ENCODE data around the gene ASTN2.

The ASTN2 gene

DNA sequence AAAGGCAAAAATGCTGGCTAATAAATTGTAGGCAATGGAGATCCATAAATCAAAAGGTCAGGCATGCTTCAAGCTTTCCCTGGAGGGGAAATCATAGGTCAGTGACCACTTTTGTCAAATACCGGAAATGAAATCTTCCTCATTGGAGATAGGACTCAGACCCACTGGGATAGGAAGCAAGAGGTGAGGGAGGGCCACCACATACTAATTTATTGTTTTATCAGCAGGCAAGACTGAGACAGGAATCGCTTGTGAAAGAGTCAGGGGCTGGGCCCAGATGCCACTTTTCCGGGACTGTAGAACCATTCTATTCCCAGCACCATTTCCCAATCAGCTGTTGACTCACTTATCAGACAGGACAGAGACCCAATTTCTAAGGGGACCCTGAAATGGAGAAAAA, 984.0 kb downstream of the ASTN2 start:
- no peak for DNase-seq

GRCh38 chr9:116425244-116425643, 989.6 kb downstream of the ASTN2 start:
- no peak for DNase-seq

DNA sequence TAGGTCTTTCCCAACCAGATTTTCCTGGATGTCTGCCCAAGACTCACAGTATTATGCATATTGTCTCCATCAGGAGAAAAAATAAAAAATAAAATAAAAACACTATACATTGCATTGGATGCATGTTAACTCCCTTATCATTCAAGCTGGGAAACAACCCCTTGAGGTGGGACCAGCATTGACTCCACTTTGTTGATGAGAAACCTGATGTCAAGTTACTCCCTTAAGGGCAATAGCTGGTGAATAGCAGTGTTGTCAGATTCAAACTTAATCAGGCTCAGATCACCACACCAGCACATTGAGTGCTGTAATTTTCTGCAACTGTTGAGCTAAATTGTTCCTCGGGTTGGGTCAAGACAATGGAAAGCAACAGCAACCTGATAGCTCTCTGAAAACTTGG, 991.7 kb downstream of the ASTN2 start:
- no peak for DNase-seq

GRCh38 chr9:116422119-116422979, 992.5 kb downstream of the ASTN2 start:
- no peak for DNase-seq

DNA sequence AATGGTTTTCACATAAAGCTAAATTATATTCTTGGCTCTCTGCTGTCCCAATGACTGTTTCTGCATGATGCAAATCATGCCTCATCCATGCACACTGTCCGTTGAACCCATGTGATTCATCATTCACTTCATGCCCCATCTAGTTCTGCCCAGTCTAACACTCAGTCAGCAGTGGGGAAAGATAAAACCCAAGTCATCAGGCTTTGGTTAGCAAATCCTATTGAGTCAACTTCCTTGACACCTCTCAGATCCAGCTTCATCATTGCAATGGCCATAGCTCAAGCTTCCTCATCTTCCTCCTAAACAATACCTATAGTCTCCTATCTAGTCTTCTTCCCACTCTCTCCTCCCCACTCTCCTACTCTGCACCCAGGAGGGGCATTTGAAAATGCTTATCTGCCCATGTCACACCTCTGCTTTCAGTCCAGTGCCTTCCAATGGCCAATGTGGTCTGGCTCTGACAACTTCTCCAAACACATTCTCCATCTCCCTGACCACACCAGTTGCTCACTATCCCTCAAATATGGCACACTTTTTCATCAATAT, 993.8 kb downstream of the ASTN2 start:
- no peak for DNase-seq

- no peak for DNase-seq
Measured at GRCh38 chr9:116419181-116419580, 995.7 kb downstream of the ASTN2 start.

- DNase-seq, result no peak
Measured at GRCh38 chr9:116417464-116417863, 997.4 kb downstream of the ASTN2 start.

DNA sequence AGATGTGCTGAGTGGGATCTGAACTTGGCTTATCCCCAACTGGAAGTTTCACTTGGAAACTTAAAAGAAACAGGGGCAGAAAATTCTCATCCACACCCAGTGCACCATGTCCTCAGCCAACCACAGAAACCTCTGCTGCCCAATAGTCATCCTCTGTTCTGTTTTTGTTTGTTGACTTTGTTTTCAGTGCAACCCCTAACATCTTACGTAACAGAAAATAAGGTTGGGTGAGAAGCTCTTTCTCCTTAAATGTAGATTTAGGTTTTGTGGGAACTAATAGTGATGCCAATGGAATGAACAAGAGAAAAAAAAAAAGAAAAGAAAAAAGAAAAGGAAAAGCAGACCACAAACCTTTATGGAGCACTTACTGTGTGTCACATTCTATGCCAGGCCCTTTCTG, 998.4 kb downstream of the ASTN2 start:
- no peak for DNase-seq

DNA sequence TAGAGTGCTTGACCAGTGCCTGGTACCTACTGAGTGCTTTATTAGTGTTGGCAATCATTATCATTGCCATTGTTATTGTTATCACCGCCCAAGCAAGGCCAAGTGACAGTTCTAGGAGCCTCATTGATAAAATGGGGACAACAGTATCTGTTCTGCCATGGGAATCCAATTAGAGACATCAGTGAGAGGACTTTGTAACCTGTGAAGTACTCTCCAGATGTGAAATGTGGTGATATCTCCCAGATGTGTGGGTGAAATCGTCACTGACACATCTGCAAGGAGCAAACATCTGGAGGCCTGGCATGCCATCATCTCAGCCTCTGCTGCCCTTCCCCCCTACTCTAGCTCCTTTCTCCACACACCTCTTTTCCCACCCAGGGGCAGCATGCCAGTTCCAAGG, 1000.5 kb downstream of the ASTN2 start:
- no peak for DNase-seq

- no peak for DNase-seq
Measured at GRCh38 chr9:116411506-116411905, 1003.4 kb downstream of the ASTN2 start.

DNA sequence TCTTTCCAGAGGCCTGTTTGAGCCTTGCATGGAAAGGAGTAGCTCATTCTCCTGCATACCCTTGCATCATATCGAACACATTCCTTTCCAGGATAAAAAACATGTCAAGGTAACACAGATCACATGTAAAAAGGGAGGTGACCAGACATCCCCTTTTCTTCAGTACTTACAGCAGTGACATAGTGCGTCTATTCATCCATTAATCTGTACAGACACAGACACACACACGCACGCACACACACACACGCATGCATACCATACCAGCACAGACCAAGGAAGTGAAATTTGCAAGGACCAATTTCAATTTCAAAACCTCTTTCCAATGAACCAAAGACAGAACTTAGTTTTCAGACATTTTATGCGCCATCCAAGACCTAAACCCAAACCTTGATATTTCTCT, 1005.2 kb downstream of the ASTN2 start:
- no peak for DNase-seq

DNA sequence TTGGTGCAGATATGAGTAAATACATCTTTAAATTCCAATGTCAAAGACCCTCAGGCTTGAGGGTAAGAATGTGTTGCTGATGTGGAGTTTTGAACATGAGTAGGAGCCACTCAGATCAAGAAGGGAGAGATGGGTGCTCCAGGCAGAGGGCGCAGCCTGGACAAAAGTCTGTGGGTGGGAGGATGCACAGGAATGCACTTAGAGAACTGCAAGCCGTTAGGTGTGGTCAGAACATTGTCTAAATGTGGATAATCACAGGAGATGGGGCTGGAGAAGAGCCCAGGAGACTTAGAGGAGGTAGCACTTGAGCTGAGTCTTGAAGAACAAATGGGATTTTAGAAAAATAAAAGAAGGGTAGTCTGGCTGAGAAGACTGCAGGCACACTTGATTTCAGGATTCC, 1005.7 kb downstream of the ASTN2 start:
- DNase-seq, result no peak

DNA sequence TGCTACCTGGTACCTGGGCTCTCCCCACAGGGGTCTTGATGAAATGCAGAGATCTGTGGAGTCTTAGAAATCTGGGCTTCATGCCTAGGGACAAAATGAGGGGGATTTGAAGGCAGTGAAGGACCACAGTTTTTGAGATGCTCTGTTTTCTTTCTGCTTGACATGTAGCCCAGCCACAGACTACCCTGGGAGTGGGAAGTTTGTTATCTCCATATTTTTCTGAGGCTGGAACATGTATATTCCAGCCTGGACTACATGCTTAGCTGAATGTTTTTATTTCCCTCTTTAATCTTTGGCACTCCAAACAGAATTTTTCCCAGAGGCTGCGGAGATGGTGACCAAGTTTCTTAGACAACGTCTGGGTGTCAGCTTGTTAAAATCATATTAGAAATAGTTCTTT, 1008.4 kb downstream of the ASTN2 start:
- DNase-seq, result no peak

GRCh38 chr9:116405321-116405720, 1009.5 kb downstream of the ASTN2 start:
- DNase-seq, result no peak

DNA sequence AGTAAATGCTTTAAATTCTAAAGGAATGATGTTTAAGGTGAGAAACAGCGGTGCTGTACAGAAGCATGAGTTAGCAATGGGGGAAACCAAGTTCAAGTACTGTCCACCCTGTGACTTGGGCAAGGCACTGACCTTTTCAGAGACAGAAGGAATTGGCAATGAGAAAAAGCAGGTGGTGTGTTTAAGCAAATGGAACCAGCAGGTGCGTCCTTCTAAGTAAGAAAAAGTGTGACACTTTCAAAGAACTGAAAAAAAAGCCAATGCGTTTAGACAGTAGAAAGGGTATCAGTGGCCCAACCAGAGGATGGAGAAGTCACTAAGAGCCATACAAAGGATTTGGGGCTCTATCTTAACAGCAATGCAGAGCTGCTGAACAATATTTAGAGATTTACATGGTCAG, 1010.6 kb downstream of the ASTN2 start:
- no peak for DNase-seq

GRCh38 chr9:116403171-116403570, 1011.7 kb downstream of the ASTN2 start:
- DNase-seq, result no peak

- no peak for DNase-seq
Measured at GRCh38 chr9:116395699-116396037, 1019.2 kb downstream of the ASTN2 start.

GRCh38 chr9:116394894-116395698, 1019.8 kb downstream of the ASTN2 start:
- DNase-seq, result no peak

- no peak for DNase-seq
Measured at GRCh38 chr9:116394070-116394469, 1020.8 kb downstream of the ASTN2 start.

DNA sequence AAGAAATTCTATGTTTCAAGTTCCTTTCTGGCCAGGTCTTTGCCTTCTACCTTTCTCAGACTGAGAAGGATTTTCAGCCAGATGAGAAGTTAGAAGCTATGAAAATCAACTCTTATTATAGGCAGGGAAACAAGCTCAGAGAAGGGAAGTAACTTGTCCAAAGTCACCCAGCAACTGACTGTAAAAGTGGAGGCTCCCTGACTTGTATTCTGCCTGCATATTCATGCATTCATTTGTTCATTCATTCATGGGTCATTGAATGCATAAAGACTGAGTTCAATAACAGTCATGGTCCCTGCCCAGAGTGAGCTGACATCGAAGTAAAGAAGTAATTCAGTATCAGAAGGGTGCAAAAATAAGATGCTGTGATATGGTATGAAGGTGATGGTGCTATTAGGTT, 1021.7 kb downstream of the ASTN2 start:
- no peak for DNase-seq

- no peak for DNase-seq
Measured at GRCh38 chr9:116391306-116391900, 1023.5 kb downstream of the ASTN2 start.

GRCh38 chr9:116390303-116391228, 1024.3 kb downstream of the ASTN2 start:
- DNase-seq, result no peak

Measured in NCI-H2029 treated with DMSO at 0.1 percent for 48 hours (cell line).